PC-9 (cell line): ENCODE results near the gene LRP10.

Experiments used
- EZH2 ChIP-seq: fragments of 200-600 bp; sonication (generic); IDR thresholded peaks from 2 replicates; pipeline ENCODE4 v1.8.0; 2017; ENCODE audit warnings: antibody characterized with exemption, low read depth
- TF ChIP-seq, protein P1 (sequence below): fragments of 200-600 bp; sonication (generic); conservative IDR thresholded peaks from 2 replicates; pipeline ENCODE4 v1.6.1; 2017; ENCODE audit warnings: mixed run types, antibody characterized with exemption, mild to moderate bottlenecking, moderate library complexity

DNA sequence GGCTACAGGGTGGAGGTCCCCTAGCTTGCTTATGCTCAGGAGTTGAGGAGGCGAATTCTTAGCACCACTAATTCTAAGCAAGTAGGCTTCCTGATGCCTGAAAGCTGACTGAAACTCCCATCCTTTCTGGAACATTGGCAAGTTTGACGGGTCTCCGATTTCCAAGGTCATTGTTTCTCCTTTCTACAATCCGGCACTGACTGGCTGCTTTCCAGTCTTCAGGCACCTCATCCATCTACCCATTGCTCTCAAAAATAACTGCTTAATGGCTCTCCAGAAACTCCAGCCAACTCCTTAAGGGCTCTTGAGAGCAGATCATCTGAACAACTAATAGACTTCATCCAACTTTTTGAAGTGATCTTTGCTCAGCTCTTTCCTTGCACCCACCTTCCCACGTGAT, 24.8 kb downstream of the LRP10 start:
- TF ChIP-seq, protein P1, sequence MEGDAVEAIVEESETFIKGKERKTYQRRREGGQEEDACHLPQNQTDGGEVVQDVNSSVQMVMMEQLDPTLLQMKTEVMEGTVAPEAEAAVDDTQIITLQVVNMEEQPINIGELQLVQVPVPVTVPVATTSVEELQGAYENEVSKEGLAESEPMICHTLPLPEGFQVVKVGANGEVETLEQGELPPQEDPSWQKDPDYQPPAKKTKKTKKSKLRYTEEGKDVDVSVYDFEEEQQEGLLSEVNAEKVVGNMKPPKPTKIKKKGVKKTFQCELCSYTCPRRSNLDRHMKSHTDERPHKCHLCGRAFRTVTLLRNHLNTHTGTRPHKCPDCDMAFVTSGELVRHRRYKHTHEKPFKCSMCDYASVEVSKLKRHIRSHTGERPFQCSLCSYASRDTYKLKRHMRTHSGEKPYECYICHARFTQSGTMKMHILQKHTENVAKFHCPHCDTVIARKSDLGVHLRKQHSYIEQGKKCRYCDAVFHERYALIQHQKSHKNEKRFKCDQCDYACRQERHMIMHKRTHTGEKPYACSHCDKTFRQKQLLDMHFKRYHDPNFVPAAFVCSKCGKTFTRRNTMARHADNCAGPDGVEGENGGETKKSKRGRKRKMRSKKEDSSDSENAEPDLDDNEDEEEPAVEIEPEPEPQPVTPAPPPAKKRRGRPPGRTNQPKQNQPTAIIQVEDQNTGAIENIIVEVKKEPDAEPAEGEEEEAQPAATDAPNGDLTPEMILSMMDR = no peak
- TF ChIP-seq EZH2 = no peak
